ENCODE results near the gene SNAI1. TPM values are rescaled to one million over a fixed set of nuclear protein-coding genes. Genes with fewer than 3 reads are reported as not detected.

The SNAI1 gene
- total RNA-seq, 1 experiment from 2014 or later: 8.8 TPM

DNA sequence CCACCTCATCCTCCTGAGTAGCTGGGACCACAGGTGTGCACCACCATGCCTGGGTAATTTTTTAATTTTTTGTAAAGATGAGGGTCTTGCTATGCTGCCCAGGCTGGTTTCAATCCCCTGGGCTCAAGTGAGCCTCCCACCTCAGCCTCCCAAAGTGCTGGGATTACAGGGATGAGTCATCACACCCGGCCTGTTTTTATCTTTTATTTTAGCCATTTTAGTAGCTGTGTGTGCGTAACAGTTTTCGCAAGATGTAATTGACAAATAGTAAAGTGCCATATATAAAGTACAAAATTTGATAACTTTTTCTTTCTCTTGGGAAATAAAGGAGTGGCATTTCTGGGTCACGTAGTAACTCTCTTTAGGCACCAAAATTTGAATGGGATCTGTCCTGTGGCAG, 21.4 kb downstream of the SNAI1 start:
- Histone ChIP-seq H3K9me3 (ENCODE audit: control insufficient read depth, insufficient read depth, low read depth, low read length) (no peaks in the 10 kb centered on the region), H3K4me1 (ENCODE audit: control insufficient read depth, insufficient read depth, low read length) (peaks cover 6% of the 10 kb centered on the region), H3K4me3 (ENCODE audit: low read depth in 2 of 2, low read length in 2 of 2) (no peak overlapping the region), H3K27me3 (ENCODE audit: control insufficient read depth, insufficient read depth, low read length) (no peaks in the 10 kb centered on the region), H3K36me3 (ENCODE audit: control insufficient read depth, insufficient read depth, low read length) (no peaks in the 10 kb centered on the region), H3K27ac (ENCODE audit: low read length) (no peak overlapping the region)
- no peak for DNase-seq (ENCODE audit: low read depth, low spot score)
- no peak for ATAC-seq
- BruUV-seq (replicated peaks): no TSS peak
- no peak for TF ChIP-seq SIN3A (IDR thresholded peaks at IDR 0.05; ENCODE audit: borderline replicate concordance, insufficient read depth, low read depth, low read length)
- TF ChIP-seq, protein P1, sequence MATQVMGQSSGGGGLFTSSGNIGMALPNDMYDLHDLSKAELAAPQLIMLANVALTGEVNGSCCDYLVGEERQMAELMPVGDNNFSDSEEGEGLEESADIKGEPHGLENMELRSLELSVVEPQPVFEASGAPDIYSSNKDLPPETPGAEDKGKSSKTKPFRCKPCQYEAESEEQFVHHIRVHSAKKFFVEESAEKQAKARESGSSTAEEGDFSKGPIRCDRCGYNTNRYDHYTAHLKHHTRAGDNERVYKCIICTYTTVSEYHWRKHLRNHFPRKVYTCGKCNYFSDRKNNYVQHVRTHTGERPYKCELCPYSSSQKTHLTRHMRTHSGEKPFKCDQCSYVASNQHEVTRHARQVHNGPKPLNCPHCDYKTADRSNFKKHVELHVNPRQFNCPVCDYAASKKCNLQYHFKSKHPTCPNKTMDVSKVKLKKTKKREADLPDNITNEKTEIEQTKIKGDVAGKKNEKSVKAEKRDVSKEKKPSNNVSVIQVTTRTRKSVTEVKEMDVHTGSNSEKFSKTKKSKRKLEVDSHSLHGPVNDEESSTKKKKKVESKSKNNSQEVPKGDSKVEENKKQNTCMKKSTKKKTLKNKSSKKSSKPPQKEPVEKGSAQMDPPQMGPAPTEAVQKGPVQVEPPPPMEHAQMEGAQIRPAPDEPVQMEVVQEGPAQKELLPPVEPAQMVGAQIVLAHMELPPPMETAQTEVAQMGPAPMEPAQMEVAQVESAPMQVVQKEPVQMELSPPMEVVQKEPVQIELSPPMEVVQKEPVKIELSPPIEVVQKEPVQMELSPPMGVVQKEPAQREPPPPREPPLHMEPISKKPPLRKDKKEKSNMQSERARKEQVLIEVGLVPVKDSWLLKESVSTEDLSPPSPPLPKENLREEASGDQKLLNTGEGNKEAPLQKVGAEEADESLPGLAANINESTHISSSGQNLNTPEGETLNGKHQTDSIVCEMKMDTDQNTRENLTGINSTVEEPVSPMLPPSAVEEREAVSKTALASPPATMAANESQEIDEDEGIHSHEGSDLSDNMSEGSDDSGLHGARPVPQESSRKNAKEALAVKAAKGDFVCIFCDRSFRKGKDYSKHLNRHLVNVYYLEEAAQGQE (IDR thresholded peaks at IDR 0.05; ENCODE audit: insufficient read depth in 1 of 2, low read depth in 2 of 2, low read length in 1 of 2): no peak
- no peak for TF ChIP-seq TCF7L2 (IDR thresholded peaks at IDR 0.05; ENCODE audit: low read depth, low read length)
- no peak for TF ChIP-seq POLR2AphosphoS5 (IDR thresholded peaks at IDR 0.05; ENCODE audit: low read depth, low read length)
- TF ChIP-seq, protein P2, sequence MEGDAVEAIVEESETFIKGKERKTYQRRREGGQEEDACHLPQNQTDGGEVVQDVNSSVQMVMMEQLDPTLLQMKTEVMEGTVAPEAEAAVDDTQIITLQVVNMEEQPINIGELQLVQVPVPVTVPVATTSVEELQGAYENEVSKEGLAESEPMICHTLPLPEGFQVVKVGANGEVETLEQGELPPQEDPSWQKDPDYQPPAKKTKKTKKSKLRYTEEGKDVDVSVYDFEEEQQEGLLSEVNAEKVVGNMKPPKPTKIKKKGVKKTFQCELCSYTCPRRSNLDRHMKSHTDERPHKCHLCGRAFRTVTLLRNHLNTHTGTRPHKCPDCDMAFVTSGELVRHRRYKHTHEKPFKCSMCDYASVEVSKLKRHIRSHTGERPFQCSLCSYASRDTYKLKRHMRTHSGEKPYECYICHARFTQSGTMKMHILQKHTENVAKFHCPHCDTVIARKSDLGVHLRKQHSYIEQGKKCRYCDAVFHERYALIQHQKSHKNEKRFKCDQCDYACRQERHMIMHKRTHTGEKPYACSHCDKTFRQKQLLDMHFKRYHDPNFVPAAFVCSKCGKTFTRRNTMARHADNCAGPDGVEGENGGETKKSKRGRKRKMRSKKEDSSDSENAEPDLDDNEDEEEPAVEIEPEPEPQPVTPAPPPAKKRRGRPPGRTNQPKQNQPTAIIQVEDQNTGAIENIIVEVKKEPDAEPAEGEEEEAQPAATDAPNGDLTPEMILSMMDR (IDR thresholded peaks at IDR 0.05): no peak
- in situ Hi-C loops (cut with HindIII; ENCODE audit: low pct_unique_long_range_greater_than_20kb, low sequenced_read_pairs) (no loop called here), intact Hi-C loops (cut with micrococcal nuclease; ENCODE audit: unreplicated experiment) (no loop called here)
- ChIA-PET POLR2A (no interaction called here), CTCF (interaction anchor here (1.2 kb wide), 1 partner anchor 25 kb away, joined by 7 read pairs; no protein-coding TSS in a partner anchor)

DNA sequence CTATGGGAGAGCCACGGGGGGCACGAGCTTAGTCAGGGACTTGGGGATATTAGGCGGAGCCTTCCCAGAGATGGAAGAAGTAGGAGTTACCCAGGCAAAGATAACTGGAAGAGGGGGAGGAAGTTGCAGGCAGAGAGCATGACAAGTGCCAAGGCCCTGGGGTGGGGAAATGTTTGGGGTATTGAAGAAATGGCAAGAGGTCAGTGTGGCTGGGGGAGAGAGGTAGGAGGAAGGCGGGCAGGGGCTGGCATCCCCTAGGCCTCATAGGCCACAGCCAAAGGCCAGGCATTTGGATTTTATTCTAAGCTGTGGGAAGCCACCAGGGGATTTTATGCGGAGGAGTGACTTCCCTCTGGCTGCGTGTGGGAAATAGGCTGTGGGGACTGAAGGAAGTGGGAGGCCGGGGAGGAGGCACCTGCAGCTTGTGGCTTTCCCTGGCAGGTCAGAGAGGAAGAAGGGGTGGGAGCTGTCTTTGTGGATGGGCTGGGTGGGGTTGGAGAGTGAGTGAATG, 22.7 kb downstream of the SNAI1 start:
- DNase-seq (ENCODE audit: low read depth, low spot score) (no peak), ATAC-seq (no peak)
- Histone ChIP-seq H3K4me1 (ENCODE audit: control insufficient read depth, insufficient read depth, low read length) (peaks cover 3% of the 10 kb centered on the region; the same call in 1 of the 2 replicates), H3K4me3 (ENCODE audit: low read depth in 2 of 2, low read length in 2 of 2) (no peak overlapping the region), H3K9me3 (ENCODE audit: control insufficient read depth, insufficient read depth, low read depth, low read length) (no peaks in the 10 kb centered on the region), H3K27me3 (ENCODE audit: control insufficient read depth, insufficient read depth, low read length) (no peaks in the 10 kb centered on the region), H3K27ac (ENCODE audit: low read length) (no peak overlapping the region), H3K36me3 (ENCODE audit: control insufficient read depth, insufficient read depth, low read length) (no peaks in the 10 kb centered on the region)
- in situ Hi-C loops (cut with HindIII; ENCODE audit: low pct_unique_long_range_greater_than_20kb, low sequenced_read_pairs) (no loop called here), intact Hi-C loops (cut with micrococcal nuclease; ENCODE audit: unreplicated experiment) (no loop called here)
- CTCF ChIA-PET: interaction anchor here (0.7 kb wide), 1 partner anchor 25 kb away, joined by 3 read pairs; no protein-coding TSS in a partner anchor
- POLR2A ChIA-PET: no interaction called here
- no TSS peak for BruUV-seq (replicated peaks)
- no peak for TF ChIP-seq POLR2AphosphoS5 (IDR thresholded peaks at IDR 0.05; ENCODE audit: low read depth, low read length)
- TF ChIP-seq, protein P1 (IDR thresholded peaks at IDR 0.05; ENCODE audit: insufficient read depth in 1 of 2, low read depth in 2 of 2, low read length in 1 of 2): no peak
- no peak for TF ChIP-seq TCF7L2 (IDR thresholded peaks at IDR 0.05; ENCODE audit: low read depth, low read length)
- TF ChIP-seq SIN3A (IDR thresholded peaks at IDR 0.05; ENCODE audit: borderline replicate concordance, insufficient read depth, low read depth, low read length): no peak
- TF ChIP-seq, protein P2 (IDR thresholded peaks at IDR 0.05): no peak

Measured in Panc1 (cell line).